LNCaP clone FGC (cell line): Measurements from ENCODE around the gene SMC6.

ENCODE experiments used
- DNase-seq: peaks from one replicate; pipeline ENCODE4 v3.0.0-alpha.2; 2011; ENCODE audit warnings: low read depth
- H3K4me3 ChIP-seq: 2 replicates; pipeline ENCODE4 v1.5.1; 2011; ENCODE audit warnings: mild to moderate bottlenecking, low read depth, low read length, control low read depth
- CTCF ChIP-seq: IDR thresholded peaks from 2 replicates; pipeline ENCODE4 v1.5.1; 2012; ENCODE audit warnings: mild to moderate bottlenecking; ENCODE audit not compliant: control insufficient read depth, insufficient read depth; ENCODE audit errors: extremely low read depth

SMC6 gene

GRCh38 chr2:17615147-17615546, 138.5 kb downstream of the SMC6 start:
- no peak for TF ChIP-seq CTCF
- DNase-seq, result no peak
- no peak overlapping the region for H3K4me3 ChIP-seq

- no peak overlapping the region for H3K4me3 ChIP-seq
- no peak for DNase-seq
- no peak for TF ChIP-seq CTCF
Observed at GRCh38 chr2:17614174-17614930, 139.3 kb downstream of the SMC6 start.
